HG03045 (cell line): ENCODE results near the gene FAM234A.

Experiments
- ATAC-seq: cut with Tn5 transposase; IDR thresholded peaks from one replicate; pipeline ENCODE4 v1.9.1; 2021; ENCODE audit warnings: mild to moderate bottlenecking, moderate library complexity; ENCODE audit not compliant: unreplicated experiment

Gene FAM234A

DNA sequence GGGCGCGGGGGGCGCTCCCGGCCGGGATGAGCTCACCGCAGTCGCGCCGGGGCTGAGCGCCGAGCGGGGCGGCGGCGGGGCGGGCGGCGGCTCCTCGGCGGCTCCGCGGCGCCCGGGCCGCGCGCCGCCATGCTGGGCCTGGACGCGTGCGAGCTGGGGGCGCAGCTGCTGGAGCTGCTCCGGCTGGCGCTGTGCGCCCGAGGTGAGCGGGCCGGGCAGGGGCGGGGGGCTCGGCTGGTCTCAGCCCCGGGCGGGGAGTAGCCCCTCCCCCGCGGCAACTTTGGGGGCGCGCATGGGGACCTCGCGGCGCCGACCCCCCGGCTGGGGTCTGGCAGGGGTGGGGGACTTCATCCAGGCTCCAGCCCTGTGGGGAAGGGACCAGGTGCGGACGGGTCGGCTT, 45.9 kb downstream of the FAM234A start, which contains the start of gene ARHGDIG:
Gene ARHGDIG, plus strand, starts transcription at position 40 of the 400 bp plus-strand sequence. Its CDS starts 90 bp downstream, at position 130.
- no peak for ATAC-seq

DNA sequence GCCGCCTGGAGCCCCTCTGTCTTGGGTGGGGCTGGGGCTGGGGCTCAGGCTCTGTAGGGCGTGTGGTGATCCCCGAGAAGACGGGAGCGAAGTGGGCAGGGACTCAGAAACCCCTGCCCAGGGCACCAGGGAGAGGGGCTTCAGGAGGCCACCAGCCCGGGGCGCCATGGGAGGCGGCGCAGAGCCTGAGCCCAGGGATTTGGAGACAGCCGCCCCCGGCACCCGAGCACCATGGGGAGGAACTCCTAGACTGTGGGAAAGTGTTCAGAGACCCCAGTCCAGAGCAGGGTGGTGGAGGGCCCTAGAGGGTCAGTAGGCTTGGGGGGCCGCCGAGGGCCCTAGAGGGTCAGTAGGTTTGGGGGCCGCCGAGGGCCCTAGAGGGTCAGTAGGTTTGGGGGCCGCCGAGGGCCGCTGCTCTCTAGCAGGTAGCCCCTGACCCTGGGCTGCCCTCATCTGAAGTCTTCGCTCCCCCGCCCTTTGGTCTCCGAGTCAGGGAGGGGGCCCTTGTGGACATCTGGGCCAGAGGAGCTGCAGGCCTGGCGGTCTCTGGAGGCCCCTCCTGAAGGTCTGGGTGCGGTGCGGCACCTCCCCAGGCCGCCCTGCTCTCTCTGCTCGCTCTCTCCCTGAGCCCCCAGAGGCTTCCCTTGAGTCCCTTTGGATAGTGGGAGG, 46.5 kb downstream of the FAM234A start:
- ATAC-seq, result no peak

DNA sequence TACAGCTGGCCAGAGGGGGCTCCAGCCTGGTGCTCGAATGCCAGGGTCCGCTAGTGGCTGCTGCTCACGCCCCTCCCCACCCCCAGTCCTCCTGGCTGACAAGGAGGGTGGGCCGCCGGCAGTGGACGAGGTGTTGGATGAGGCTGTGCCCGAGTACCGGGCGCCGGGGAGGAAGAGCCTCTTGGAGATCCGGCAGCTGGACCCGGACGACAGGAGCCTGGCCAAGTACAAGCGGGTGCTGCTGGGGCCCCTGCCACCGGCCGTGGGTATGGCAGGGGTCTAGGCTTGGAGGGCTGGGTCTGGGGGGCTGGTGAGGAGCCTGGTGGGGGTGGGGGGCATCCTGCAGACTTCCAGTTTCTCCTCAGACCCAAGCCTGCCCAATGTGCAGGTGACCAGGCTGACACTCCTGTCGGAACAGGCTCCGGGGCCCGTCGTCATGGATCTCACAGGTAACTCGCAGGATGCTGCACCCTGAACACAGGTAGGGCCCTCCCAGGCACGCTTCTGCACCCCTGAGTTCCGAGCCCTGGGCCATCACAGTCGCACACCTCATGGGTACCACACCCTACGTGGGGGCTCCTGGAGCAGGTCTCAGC, 47.1 kb downstream of the FAM234A start:
- ATAC-seq, result no peak

DNA sequence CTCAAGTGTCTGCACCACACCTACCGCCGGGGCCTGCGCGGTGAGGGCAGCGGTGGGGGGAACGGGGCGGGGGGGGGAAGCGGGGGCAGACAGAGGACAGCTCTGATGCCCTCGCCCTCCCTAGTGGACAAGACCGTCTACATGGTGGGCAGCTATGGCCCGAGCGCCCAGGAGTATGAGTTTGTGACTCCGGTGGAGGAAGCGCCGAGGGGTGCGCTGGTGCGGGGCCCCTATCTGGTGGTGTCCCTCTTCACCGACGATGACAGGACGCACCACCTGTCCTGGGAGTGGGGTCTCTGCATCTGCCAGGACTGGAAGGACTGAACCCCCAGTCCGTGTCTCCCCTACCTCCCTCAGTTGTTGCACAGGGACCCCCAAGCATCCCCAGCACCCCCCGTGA, 47.9 kb downstream of the FAM234A start:
- no peak for ATAC-seq

DNA sequence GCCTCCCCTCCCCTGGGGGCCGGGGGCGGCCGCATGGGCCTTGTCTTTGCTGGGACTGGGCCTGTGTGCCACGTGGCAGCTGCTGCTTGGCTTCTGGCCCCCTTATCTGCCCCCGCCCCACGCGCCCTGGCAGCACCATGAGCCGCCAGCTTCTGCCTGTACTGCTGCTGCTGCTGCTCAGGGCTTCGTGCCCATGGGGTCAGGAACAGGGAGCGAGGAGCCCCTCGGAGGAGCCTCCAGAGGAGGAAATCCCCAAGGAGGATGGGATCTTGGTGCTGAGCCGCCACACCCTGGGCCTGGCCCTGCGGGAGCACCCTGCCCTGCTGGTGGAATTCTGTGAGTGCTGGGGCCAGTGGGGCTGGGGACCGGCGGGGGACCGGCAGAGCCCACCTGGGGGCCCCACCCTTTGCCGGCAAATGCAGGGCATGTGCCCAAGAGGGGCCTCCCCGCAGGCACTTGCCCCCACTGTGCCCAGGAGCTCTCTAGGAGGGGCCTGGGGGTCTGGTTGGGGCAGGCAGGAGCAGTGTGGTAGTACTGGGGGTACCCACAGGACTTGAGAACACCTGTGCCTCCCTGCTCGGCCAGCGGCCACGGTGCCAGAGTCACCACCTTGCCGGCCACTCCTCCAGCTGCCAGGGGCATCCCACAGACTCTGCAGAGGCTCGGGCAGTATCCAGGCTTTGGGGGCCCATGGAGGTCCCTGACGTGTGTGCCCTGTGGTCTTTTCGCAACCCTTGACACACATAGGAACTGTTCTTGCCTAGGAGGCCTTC, 48.6 kb downstream of the FAM234A start, which contains the start of gene PDIA2:
Gene PDIA2, plus strand, starts transcription at position 132 of the 773 bp plus-strand sequence. Its CDS starts 6 bp downstream, at position 138.
- ATAC-seq, result no peak

DNA sequence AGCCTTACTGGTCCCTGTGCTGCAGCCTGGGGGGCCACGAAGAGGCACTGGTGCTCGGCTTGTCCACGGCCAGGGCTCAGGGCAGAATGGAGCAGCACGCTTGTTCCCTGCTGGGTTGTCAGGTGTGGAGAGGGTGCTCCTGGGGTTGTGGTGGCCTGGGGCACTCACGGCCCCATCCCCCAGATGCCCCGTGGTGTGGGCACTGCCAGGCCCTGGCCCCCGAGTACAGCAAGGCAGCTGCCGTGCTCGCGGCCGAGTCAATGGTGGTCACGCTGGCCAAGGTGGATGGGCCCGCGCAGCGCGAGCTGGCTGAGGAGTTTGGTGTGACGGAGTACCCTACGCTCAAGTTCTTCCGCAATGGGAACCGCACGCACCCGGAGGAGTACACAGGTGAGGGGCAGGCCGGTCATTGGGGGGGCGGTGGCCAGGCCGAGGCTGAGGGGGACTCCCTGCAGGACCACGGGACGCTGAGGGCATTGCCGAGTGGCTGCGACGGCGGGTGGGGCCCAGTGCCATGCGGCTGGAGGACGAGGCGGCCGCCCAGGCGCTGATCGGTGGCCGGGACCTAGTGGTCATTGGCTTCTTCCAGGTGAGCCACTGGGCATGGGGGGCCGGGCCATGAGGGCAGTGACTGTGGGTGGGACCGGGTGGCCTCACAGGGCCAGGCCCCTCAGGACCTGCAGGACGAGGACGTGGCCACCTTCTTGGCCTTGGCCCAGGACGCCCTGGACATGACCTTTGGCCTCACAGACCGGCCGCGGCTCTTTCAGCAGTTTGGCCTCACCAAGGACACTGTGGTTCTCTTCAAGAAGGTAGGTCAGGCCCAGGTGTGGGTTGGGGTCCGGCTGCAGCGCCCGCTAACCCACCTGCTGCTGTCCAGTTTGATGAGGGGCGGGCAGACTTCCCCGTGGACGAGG, 49.8 kb downstream of the FAM234A start:
- no peak for ATAC-seq

DNA sequence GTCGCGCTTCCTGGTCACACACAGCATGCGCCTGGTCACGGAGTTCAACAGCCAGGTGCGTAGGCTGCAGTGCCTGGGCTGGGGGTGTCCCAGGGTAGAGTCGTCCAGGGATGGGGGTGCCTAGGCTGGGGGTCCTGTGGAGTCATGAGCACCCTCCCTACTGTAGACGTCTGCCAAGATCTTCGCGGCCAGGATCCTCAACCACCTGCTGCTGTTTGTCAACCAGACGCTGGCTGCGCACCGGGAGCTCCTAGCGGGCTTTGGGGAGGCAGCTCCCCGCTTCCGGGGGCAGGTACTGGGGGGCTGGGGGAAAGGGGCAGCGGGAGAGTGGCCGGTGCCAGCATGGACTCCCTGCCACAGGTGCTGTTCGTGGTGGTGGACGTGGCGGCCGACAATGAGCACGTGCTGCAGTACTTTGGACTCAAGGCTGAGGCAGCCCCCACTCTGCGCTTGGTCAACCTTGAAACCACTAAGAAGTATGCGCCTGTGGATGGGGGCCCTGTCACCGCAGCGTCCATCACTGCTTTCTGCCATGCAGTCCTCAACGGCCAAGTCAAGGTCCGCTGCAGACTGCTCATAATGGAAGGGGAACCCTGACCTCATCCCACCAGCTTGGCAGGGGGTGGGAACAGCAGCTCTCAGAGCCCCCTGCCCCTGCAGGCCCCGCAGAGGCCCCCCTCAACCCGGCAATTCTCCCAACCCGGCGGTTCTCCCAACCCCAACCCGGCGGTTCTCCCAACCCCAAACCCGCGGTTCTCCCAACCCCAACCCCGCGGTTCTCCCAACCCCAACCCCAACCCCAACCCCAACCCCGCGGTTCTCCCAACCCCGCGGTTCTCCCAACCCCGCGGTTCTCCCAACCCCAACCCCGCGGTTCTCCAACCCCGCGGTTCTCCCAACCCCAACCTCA, 50.8 kb downstream of the FAM234A start:
- ATAC-seq, result no peak

DNA sequence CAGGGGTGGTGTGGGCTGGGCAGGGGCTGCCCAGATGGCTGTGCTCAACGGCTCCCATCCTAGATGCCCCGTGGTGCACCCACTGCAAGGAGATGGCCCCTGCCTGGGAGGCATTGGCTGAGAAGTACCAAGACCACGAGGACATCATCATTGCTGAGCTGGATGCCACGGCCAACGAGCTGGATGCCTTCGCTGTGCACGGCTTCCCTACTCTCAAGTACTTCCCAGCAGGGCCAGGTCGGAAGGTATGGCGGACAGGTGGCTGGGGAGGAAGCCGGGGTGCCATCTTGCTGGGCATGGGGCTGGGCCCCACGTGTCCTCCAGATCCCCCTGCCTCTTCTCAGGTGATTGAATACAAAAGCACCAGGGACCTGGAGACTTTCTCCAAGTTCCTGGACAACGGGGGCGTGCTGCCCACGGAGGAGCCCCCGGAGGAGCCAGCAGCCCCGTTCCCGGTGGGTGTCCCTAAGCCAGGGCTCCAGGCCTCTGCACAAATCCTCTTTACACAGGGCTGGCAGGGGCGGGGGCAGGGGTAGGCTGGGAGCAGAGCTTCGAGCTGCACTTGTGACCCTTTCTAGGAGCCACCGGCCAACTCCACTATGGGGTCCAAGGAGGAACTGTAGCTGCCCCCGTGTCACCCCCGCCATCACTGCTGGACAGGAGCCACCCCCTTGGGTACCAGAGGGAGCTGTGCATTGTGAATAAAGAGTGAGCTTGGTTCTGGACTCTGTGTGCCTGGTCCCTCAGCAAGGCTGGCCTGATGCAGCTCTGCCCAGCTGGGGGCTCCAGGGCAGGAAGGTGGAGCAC, 52.1 kb downstream of the FAM234A start:
- no peak for ATAC-seq

DNA sequence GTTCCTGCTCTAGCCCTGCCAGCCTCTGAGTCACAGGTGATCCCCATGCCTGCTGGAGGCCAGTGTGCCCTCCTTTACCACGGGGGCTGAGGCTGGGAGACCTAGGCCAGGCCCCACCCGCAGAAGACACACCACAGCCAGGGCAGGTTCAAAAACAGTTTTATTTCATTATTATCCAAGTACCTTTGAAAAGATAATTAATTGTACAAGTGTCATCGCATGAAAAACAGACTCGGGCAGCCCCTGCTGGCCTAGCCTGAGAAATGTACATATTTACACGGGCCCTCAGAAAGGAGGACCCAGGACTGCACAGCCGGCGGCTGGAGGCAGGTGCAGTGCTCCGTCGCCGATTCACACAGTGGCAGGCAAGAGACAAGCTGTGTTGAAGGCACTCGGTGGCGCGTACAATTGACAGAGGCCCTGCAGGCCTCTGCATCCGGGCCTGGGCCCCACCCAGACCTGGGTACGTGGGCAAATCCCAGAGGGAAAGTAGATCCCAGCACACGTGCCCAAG, 52.7 kb downstream of the FAM234A start:
- ATAC-seq, result no peak

DNA sequence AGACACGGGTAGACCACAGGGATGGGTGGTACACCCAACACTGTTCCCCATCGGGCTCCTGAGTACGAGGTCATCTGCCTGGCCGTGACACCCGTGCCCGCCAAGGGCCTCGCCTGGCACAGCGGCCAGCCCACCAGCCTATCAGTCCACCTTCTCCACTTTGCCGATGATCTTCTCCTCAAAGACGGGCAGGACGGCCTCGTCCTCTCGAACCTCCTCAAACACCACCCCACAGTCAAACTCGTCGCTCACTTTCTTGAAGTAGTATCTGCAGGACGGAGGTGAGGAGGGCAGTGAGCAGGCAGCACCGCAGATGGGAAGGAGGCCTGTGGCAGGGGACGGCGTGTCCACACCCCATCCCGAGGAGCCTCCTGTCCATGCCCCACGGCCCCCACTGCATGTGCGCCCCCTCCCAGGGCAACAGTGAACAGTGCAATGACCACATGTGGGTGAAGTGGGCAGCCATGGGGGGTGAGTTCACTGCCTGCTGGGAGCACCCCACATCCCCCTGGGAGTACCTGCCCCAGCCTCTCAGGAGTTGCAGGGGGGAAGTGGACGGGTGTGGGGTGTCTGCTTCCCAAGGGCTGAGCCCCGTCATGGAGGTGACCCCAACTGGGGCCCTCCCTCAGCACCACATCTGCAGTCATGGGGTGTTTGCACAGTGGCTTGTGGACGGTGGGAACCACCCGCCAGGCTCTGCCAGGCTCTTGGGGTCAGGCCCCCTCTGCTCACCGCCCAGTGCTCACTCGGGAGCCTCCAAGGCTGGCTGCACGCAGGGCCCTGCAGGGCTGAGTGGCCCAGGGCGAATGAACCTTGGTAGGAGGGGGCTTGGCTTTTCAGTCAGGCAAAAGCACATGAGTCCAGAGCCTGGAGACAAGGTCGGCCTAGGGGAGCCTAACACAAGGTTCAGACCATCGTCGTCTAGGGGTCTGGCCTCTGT, 53.6 kb downstream of the FAM234A start:
- ATAC-seq, result no peak

DNA sequence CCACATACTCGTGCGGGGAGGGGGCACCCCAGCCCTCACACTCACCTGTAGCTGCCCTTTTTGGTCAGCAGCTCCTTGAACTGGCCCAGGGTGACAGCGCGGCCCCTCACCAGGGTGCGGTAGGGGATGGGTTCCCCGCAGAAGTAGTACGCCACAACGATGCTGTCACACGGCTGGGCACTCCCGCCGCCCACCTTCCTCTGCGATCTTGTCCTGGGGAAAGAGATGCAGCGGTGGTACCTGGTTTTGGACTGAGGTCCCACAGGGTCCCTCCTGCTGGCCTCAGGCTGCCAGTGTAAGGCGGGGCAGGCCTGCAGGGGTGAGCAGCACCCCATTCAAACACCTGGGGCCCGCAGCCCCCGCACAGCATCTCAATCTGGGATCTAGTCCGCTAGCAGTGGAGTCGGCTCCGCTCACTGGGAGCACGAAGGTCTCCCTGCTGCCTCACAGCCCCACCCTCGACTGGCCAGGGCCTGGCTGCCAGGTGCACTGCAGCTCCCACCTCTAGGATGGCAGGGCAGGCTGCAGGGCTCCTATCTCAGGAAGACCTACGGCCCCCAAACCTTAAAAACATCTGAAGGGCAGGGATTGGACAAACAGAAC, 54.9 kb downstream of the FAM234A start:
- ATAC-seq, result no peak

DNA sequence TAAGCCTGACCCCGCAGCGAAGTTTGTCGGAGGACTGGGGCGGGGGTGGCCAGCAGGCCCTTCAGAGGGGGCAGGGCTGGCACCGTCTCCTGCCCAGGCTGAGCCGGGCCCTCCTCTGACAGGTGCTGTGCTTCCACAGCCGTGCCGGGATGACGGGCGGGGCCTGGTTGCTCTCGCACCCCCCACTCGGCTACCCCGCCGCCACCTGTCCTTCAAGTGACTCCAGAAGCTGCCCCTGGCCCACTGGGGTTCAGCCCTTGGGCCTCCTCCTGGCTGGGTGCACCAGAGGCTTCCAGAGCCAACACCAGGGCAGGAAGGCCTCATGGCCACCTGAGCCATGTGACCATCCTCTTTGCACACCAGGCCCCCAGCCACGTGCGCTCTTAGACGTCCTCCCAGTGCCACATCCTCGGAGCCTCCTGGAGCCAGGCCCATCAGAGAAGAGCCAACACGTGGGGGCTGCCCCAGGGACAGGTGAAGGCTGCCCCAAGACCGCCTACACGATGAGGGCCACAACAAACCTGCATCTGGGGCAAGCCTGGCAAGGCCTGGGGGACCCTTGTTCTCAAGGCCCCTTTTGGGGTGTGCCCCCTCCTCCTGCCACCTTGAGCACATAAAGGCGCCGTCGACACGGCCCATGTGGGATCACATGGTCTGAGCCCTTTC, 55.5 kb downstream of the FAM234A start:
- no peak for ATAC-seq

DNA sequence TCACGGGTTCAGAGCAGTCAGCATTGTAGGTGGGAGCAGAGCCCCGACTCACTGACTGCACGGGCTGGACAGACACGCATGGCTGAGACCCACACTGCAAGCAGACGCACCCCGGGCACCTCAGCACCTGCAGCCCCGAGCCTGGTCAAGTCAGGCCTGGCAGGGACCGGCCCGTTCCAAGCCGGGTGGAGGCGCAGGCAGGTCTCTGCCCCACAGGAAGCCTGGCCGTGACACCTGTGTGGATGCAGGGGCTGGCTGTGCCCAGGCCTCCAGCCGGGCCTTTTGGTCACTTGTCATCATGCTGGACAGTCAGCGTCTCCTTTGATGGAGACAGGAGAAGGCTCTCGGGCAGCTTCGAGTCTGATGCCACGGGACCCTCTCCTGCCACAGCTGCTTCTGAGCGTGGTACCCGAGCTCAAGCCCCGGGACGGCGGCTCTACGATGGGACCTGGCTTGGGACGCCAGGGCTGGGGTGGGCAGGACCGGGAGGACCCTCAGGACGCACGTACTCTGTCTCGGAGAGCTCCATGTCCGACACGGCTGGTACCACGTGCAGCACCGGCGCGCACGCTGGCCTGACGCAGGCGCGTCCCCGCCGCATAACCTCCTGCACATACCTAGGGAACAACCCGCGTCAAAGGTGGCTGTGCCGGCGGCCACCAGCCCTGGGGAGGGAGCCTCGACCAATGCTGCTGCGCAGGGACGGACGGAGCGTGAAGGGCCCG, 56.2 kb downstream of the FAM234A start:
- no peak for ATAC-seq

DNA sequence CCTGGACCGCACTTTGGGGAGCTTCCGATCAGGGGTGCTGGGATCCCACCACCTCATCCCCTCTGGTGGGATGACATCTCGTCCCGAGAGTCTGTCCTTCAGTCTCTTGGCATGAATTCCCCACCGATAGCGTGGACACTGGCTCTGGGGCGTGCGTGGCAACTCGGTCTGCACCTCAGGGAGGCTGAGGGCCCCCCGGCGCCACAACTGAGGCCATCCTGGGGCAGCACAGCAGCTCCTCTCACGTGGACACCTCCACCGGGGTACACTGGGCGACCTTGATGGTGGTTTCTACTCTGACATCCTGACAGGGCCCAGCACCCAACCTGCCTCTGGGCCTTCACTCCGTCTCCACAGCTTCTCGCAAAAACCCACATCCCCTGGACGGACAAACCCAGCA, 56.9 kb downstream of the FAM234A start:
- no peak for ATAC-seq

DNA sequence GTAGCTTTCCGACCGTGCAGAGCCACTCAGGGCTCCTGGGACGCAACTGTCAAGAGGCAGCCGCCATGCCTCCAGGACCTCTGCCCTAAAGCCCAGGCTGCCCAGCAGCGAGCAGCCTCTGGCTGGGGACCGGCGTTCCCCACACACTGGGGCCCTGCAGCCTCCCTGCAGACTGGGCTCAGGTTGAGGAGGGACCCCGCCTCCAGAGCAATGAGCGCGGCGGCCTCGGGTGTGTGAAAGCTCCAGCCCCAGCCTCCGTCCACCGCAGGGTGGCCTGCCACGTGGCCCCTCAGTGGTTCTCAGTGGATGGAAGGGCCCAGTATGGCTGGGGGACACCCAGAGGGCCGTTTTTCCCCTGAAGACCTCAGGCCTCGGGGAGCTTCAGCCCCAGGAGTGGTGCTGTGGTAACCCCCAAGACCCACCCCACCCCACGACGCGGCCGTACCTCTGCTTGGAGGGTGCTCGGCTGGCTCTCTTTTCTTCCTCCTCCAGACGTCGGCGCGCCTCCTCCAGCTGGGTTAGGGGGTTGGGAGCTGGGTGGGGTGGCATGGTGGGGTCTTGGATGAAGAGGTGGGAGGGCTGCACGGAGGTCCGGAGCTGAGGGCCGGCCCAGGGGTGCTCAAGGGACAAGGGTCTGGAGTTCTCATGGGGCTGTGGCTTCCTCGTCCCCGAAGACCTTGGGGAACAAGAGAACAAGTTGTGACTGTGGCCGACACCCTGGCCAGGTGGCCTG, 58.6 kb downstream of the FAM234A start:
- ATAC-seq, result no peak
